GM18502 (cell line): Measurements from ENCODE around the gene MBP.
"Not testable (repeated sequence)": the region's sequence is repeated elsewhere in the genome, so short reads cannot be mapped to it uniquely, and the experiment has no call there.

ENCODE experiments used
- ATAC-seq: cut with Tn5 transposase; IDR thresholded peaks from one replicate; pipeline ENCODE4 v1.9.1; 2021; ENCODE audit warnings: mild to moderate bottlenecking; ENCODE audit not compliant: unreplicated experiment, poor library complexity

MBP gene

DNA sequence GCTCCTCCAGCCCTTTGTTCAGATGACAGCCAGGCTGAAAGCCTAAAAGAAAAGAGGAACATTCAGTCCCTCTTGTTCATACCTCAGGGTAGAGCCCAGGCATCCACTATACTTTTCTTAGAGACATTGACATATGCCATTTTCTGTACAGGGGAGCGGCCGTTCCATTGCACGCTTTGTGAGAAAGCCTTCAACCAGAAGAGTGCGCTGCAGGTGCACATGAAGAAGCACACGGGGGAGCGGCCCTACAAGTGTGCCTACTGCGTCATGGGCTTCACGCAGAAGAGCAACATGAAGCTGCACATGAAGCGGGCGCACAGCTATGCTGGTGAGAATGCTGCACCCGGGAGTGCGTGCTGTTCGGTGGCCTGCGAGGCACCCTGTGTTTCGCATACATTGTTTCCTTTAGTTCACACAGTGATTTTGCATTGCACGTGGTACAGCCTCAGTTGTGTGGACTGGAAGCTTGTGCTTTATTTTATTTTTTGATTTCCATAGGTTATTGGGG is 172.0 kb downstream of the MBP start:
- ATAC-seq: no peak

- no peak for ATAC-seq
Observed at GRCh38 chr18:76959605-76960004, 173.0 kb downstream of the MBP start.

GRCh38 chr18:76958692-76959341 is 173.8 kb downstream of the MBP start:
- ATAC-seq: no peak

GRCh38 chr18:76957384-76958355 is 174.9 kb downstream of the MBP start:
- no peak for ATAC-seq

- no peak for ATAC-seq
Observed at GRCh38 chr18:76956648-76957047, 175.9 kb downstream of the MBP start.

DNA sequence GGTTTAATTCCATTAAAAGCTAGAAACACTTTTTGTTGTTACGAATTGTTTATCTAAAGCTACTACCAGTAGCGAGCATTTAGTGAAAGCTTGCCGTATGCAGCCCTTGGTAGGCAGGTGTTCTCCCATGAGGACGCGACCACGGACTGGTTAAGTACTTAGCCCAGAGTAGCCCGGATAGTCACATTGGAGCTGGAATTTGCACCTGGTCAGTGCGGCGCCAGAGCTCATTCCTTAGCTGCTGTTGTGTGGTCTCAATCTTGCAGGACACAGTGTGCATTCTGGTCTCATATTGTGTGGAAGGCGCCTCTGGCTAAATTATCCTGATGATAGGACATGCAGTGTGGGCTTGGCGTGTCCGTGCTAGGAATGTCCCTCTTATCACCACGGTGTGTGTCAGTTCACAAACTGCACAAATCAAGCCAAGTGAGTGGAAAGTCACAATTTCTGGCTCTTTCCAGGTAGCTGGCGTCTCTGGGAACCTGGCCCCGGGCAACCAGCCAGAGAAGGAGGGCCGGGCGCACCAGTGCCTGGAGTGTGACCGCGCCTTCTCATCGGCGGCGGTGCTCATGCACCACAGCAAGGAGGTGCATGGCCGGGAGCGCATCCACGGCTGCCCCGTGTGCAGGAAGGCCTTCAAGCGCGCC is 176.9 kb downstream of the MBP start:
- no peak for ATAC-seq

- no peak for ATAC-seq
Observed at GRCh38 chr18:76953583-76954233, 178.9 kb downstream of the MBP start.

GRCh38 chr18:76953156-76953555 is 179.4 kb downstream of the MBP start:
- ATAC-seq: no peak

DNA sequence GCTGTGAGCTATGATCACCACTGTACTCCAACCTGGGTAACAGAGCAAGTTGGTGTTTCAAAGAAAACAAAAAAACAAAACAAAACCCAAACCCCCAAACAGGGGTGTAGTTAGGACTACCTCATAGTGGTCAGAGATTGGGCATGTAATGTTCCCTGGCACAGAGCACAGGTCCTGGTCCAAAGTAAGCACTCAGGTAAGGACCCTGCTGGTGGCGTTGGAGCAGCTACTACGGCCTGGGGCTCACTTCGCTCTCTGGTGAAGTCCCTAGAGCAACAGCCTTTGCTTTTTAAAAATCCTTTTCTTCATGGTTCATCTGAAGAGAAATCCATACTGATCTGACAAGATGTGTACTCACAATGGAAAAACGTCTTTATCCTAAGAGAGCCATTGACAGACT is 179.8 kb downstream of the MBP start:
- ATAC-seq: no peak

DNA sequence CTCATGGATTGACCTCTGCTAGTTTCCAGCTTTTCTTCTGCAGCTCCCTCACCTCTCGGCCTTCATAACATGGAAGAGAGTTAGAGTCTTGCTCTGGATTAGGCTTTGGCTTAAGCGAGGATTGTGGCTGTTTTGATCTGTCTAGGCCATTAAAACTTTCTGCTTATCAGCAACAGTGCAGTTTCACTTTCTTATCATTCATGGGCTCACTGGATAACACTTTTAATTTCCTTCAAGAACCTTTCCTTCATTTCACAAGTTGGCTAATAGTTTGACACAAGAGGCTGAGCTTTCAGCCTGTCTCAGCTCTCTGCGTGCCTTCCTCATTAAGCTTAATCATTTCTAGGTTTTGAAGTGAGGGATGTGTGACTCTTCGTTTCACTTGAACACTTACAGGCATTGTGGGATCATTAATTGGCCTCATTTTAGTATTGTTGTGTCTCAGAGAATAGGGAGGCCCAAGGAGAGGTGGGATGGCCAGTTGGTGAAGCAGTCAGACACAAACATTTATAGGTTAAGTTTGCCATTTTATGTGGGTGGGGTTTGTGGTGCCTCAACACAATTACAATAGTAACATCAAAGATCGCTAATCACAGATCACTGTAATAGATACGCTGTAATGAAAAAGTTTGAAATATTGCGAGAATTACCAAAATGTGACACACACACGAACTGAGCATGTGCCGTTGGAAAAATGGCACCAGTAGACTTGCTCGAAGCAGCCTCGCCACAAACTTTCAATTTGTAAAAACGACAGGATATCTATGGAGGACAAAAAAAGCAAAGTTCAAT is 180.9 kb downstream of the MBP start:
- ATAC-seq: no peak

DNA sequence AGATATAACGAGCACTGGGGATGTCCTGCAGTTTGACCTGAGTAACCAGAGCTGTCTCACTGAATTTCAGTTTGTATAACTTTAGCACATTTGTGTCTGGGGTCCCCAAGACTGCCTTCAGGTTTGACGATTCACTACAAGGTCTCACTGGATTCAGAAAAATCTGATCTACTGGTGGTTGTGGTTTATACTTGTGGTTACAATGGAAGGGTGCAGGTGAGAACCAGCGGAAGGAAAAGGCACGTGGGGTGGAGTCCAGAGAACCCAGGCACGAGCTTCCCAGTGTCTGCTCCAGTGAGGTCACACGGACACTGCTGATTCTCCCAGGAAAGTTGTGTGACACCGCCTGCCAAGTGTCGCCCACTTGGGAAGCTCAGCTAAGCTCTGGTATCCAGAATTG is 184.2 kb downstream of the MBP start:
- ATAC-seq: no peak

- ATAC-seq: not testable (repeated sequence)
Observed at GRCh38 chr18:76944346-76944745, 188.2 kb downstream of the MBP start.

GRCh38 chr18:76943542-76944339 is 188.8 kb downstream of the MBP start:
- no peak for ATAC-seq

GRCh38 chr18:76941284-76941683 is 191.3 kb downstream of the MBP start:
- no peak for ATAC-seq

DNA sequence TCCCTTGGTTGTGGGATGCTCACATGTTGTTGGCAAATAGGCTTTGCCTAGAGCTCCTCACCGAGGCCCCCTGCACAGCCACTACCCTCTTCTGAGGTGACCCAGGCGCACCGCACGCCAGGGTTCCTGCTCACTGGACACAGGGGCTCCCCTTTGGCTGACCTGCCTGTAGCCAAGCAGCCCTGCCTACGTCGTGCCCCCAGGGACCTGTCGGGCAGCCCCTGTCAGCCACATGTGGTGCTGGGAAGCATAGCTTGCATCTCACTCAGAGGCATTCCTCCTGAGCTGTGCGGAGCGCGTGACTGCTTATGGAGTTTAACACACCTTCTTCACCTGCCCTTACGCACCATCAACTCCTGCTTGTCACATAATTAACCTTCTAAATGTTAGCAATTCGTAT is 194.0 kb downstream of the MBP start:
- no peak for ATAC-seq

GRCh38 chr18:76937597-76937996 is 195.0 kb downstream of the MBP start:
- no peak for ATAC-seq

- ATAC-seq: no peak
Observed at GRCh38 chr18:76936877-76937276, 195.7 kb downstream of the MBP start.

GRCh38 chr18:76935722-76936337 is 196.8 kb downstream of the MBP start:
- no peak for ATAC-seq
